Measurements from ENCODE around the gene RPH3AL. TPM values are rescaled to one million over a fixed set of nuclear protein-coding genes. Genes with fewer than 3 reads are reported as not detected.

Gene RPH3AL
- total RNA-seq, 4 donors from 2014 or later = 9.6 to 62.4 (median 41.9) TPM

GRCh38 chr17:258906-259305, 93.7 kb downstream of the RPH3AL start:
- no peaks in the 10 kb centered on the region for H3K9me3 ChIP-seq
- no peak for DNase-seq (ENCODE audit: low spot score in 2 of 2)
- no peak overlapping the region for H3K4me3 ChIP-seq
- whole genome bisulfite sequencing, 2 donors = 91 to 93% methylated on average over 12 of the region's 12 CpGs
- no peak overlapping the region for H3K27ac ChIP-seq
- H3K27me3 ChIP-seq = no peaks in the 10 kb centered on the region
- TF ChIP-seq EP300 (IDR thresholded peaks at IDR 0.05) (no peak), CTCF (IDR thresholded peaks at IDR 0.05) (no peak), POLR2A (IDR thresholded peaks at IDR 0.05) (no peak)
- no peaks in the 10 kb centered on the region for H3K4me1 ChIP-seq
- H3K36me3 ChIP-seq = peaks cover 0 to 5% (median 0%) of the 10 kb centered on the region in 3 donors

DNA sequence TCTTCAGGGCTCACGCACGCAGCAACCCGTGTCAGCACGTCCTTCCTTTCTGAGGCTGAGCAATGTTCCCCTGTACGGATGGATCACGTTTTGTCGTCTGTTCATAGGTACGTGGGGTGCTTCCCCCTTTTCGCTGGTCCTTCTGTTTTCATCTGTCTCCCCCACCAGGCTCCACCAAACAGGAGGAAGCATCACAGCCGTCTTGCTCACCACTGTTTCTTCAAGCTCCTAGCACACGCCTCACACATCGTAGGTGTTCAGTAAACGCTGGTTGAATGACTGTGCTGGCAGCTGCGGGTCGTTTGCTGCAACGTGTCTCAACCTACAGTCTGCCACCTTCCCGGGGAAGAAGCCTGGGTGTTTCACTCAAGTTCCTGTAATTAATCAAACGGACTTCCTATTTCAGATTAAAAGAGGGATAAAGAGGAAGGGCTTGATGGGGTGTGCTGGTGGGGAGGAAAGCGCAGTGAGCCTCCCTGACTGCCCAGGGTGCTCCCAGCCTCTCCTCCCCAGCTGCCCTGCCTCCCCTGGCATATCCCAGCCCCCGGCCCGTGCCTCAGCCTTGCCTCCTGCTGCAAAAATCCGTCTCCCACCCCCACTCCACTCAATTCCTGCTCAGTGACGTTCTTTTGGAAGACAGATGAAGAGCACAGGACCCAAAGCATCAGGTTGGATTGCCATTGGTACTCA, 94.4 kb downstream of the RPH3AL start:
- H3K9me3 ChIP-seq = no peaks in the 10 kb centered on the region
- WGBS, 2 donors = 65 to 71% methylated on average over 23 of the region's 23 CpGs
- H3K27ac ChIP-seq = no peak overlapping the region

GRCh38 chr17:253091-253846, 99.3 kb downstream of the RPH3AL start:
- Histone ChIP-seq H3K27ac (no peak overlapping the region), H3K4me3 (no peak overlapping the region), H3K9me3 (no peaks in the 10 kb centered on the region), H3K36me3 (no peaks in the 10 kb centered on the region), H3K4me1 (peaks cover 0 to under 1% (median 0%) of the 10 kb centered on the region in 4 donors), H3K27me3 (no peaks in the 10 kb centered on the region)
- TF ChIP-seq EP300 (IDR thresholded peaks at IDR 0.05) = no peak
- TF ChIP-seq POLR2A (IDR thresholded peaks at IDR 0.05) = no peak
- no peak for TF ChIP-seq CTCF (IDR thresholded peaks at IDR 0.05)
- DNase-seq (ENCODE audit: low spot score in 2 of 2) = no peak
- 87 to 92% methylated on average over 22 to 25 of the region's 29 CpGs for WGBS, 2 donors

More for the DNA sequence above, 94.4 kb downstream of the RPH3AL start:
- DNase-seq (ENCODE audit: low spot score in 2 of 2) = no peak
- no peak for TF ChIP-seq EP300 (IDR thresholded peaks at IDR 0.05)
- TF ChIP-seq POLR2A (IDR thresholded peaks at IDR 0.05) = no peak
- no peak for TF ChIP-seq CTCF (IDR thresholded peaks at IDR 0.05)
- Histone ChIP-seq H3K4me3 (no peak overlapping the region), H3K27me3 (no peaks in the 10 kb centered on the region), H3K36me3 (no peaks in the 10 kb centered on the region), H3K4me1 (no peaks in the 10 kb centered on the region)

GRCh38 chr17:252456-252855, 100.2 kb downstream of the RPH3AL start:
- no peaks in the 10 kb centered on the region for H3K27me3 ChIP-seq
- no peak for DNase-seq (ENCODE audit: low spot score in 2 of 2)
- 82 to 88% methylated on average over 13 of the region's 13 CpGs for WGBS, 2 donors
- no peaks in the 10 kb centered on the region for H3K9me3 ChIP-seq
- H3K27ac ChIP-seq = no peak overlapping the region
- TF ChIP-seq CTCF (IDR thresholded peaks at IDR 0.05) (no peak), POLR2A (IDR thresholded peaks at IDR 0.05) (no peak), EP300 (IDR thresholded peaks at IDR 0.05) (no peak)
- H3K4me1 ChIP-seq = peaks cover 0 to 5% (median 0%) of the 10 kb centered on the region in 4 donors
- H3K36me3 ChIP-seq = no peaks in the 10 kb centered on the region
- H3K4me3 ChIP-seq = no peak overlapping the region

DNA sequence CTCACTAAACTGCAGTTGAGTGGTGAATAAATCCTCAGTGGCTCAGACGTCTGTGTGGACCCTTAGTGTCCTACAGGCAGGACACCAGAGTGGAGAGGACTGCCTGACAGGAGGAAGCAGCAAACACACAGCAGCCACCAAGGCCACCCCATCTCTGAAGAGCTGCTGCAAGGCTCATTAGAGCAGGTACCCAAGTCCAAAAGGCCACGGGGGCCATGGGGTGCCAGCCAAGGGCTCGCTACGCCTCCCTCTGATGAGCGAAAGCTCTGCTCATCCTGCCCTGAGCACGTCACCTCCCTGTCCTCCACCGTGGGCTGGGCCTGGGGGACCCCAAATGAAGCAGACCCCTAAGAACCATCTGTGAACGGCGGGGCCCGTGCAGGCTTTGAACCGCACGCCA, 101.1 kb downstream of the RPH3AL start:
- H3K4me3 ChIP-seq = no peak overlapping the region
- no peak overlapping the region for H3K27ac ChIP-seq
- no peaks in the 10 kb centered on the region for H3K36me3 ChIP-seq
- no peaks in the 10 kb centered on the region for H3K27me3 ChIP-seq
- WGBS, 2 donors = 87 to 88% methylated on average over 12 of the region's 12 CpGs
- TF ChIP-seq EP300 (IDR thresholded peaks at IDR 0.05) (no peak), POLR2A (IDR thresholded peaks at IDR 0.05) (no peak), CTCF (IDR thresholded peaks at IDR 0.05) (no peak)
- no peaks in the 10 kb centered on the region for H3K9me3 ChIP-seq
- DNase-seq (ENCODE audit: low spot score in 2 of 2) = no peak
- H3K4me1 ChIP-seq = peaks cover 0 to 5% (median 0%) of the 10 kb centered on the region in 4 donors

Measured in tibial nerve (tissue), 4 donors.